GM12875 (cell line): ENCODE measurements around the gene HADHB.
"Not testable (repeated sequence)": the region's sequence is repeated elsewhere in the genome, so short reads cannot be mapped to it uniquely, and the experiment has no call there.

Experiments
- H3K4me3 ChIP-seq: one replicate; pipeline ENCODE4 v1.5.1; 2011; ENCODE audit warnings: low read depth, low read length, control low read depth
- CTCF ChIP-seq: IDR thresholded peaks from 2 replicates; pipeline ENCODE4 v1.5.1; 2011; ENCODE audit warnings: low read depth, mild to moderate bottlenecking, control low read depth, inconsistent platforms, low read length, moderate library complexity, borderline replicate concordance; ENCODE audit not compliant: insufficient read depth

Gene HADHB

GRCh38 chr2:26268213-26268612 is 23.5 kb downstream of the HADHB start:
- no peak for TF ChIP-seq CTCF

GRCh38 chr2:26268670-26269385 is 24.1 kb downstream of the HADHB start:
- not testable (repeated sequence) for H3K4me3 ChIP-seq

More at GRCh38 chr2:26268213-26268612, 23.5 kb downstream of the HADHB start:
- H3K4me3 ChIP-seq, result no peak overlapping the region

GRCh38 chr2:26269571-26270158 is 24.9 kb downstream of the HADHB start:
- TF ChIP-seq CTCF, result no peak
- no peak overlapping the region for H3K4me3 ChIP-seq

- TF ChIP-seq CTCF, result no peak
- H3K4me3 ChIP-seq, result no peak overlapping the region
These were observed 25.6 kb downstream of the HADHB start for GRCh38 chr2:26270373-26270772.

- TF ChIP-seq CTCF, result no peak
These were observed 28.8 kb downstream of the HADHB start for GRCh38 chr2:26273501-26273900.

GRCh38 chr2:26274058-26274613 is 29.4 kb downstream of the HADHB start:
- no peak for TF ChIP-seq CTCF

More at GRCh38 chr2:26273501-26273900, 28.8 kb downstream of the HADHB start:
- H3K4me3 ChIP-seq, result no peak overlapping the region

GRCh38 chr2:26276484-26277227 is 31.9 kb downstream of the HADHB start:
- H3K4me3 ChIP-seq, result no peak overlapping the region
- no peak for TF ChIP-seq CTCF

More at GRCh38 chr2:26274058-26274613, 29.4 kb downstream of the HADHB start:
- no peak overlapping the region for H3K4me3 ChIP-seq
